ENCODE results near the gene POU2F1.
A peak's percentile ranks its signal among the peaks of the same experiment; 100 is the strongest.

The POU2F1 gene

DNA sequence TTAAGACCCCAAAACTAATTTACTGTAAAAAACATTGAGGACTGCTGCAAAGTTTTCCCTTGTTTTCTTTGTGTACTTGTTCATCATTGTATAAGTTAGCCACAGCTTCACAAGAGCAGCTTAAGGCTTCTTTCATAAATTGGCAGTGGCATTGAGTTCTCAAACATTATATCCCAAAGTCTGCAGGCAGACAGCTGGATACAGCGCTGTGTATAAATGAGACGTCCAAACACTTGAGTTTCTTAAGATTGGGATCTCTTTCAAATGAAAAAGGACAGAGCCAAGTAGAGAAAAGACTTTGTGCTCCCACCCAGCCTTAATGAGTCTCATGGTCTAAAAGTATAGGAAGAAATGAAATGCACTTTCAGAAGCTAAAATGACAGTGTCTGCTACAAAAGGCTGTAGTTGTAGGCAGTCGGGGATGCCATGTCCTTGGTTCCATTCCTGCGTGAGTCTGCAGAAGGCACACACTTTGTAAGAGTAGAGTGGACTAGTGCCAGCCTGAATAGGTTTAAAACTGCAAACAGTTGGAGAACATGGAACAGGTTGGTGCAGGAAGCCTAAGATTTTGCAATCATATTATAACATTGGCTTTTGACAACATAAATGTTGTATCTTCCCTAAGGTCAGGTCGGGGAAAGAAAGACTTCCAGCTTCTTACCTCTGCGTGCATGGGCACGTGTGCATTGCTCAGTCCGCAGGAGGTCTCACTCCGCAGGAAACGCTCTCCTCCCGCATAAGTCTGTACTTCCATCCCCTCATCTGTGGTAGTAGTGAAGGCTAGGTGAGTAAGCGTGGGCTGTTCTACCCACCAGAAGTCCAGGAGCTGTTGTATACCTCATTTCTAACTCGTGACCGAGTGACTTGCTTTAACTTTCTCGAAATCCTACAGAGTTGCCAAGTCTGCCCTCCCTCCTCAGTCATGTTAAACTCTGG is 203.3 kb downstream of the POU2F1 start:
- DNase-seq (ENCODE audit: low read depth): no peak

DNA sequence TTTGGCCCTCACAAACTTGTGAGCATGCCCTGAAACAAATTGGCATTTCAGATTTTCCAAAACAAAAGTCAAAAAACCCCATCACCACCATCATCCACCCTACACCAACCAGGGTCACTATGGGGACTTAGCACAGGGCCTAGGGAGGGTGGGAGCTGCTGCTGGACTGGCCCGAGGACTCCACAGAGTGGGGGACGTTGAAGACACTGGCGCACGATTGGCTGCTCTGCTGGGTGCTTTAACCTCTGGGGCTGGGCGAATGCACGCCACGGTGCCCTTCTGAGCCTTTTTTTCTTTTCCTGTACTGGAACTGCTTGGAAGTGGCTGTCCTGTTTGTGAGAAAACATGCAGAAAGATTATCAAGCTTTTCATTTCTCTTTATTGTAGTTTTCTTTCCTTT is 204.8 kb downstream of the POU2F1 start:
- DNase-seq (ENCODE audit: low read depth): no peak

DNA sequence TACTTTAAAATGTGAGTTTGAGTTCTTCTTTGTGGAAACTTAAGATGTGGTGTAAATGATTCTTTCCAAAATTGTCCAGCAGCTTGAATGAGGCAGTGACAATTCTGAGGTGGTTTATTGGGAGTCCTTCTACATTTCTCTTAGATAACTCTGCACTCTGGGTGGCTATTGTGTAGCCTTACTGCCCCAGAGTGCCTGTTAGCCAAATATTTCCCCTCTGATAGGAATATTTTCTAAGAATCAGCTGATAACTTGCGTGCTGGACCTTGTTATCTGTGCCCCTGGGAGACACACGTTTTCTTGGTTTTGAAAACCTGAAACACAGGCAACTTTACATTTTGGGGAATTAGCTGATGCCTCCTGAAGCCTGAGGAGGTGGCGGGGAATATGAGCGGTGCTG is 206.0 kb downstream of the POU2F1 start:
- no peak for DNase-seq (ENCODE audit: low read depth)

DNA sequence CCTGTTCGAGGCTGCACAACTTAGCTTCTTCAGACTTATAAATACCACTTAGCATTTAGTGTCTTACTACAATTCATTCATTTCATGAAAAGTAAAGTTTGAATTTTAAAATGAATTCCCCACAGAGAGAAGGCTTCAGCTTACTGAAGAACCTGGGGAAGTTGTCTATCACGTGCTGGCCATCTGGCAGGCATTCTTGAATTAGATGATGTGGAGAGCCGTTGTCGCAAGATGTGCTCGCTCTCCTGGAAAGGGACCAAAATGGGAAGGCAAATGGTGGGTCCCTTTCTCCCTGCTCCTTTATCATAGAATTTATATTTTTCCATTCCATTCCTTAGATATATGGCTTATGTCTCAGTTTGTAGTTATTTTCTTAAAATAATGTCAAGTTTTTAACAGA is 207.2 kb downstream of the POU2F1 start:
- no peak for DNase-seq (ENCODE audit: low read depth)

DNA sequence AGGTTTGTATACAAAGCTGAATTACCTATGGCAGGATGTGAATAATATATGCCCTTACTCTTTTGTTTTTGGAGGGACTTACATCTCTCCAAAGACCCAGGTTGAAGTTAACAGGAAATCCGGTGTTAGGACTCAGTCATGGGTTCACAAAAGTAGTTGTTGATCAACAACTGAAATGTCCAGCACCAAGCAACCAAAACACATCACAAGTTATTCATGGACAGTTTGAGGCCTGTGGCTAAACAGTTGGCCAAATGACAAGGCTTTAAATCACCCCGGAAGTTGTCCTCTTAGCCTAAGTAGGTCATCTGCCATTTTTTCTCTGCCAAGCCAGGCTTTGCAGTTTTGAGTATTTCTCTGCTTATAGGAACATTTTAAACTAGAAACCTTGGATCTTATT is 207.7 kb downstream of the POU2F1 start:
- no peak for DNase-seq (ENCODE audit: low read depth)

DNA sequence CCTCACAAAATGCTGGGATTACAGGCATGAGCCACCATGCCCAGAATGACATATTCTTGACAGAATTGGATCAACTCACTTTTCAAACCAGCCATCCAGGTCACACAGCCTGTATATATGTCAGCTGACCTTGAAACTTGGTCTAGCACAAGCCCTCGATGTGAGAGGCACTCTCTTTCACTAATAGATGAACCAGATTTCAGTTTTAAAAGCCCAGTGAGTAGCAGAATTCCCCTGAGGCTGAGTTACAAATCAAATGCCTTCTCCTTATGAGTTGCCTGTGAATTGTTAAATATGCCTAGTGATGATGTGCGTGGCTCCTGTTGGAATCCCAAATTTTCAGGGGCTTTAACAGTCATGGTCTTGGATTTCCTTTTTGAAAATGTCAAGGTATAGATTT is 208.9 kb downstream of the POU2F1 start:
- DNase-seq (ENCODE audit: low read depth): no peak

DNA sequence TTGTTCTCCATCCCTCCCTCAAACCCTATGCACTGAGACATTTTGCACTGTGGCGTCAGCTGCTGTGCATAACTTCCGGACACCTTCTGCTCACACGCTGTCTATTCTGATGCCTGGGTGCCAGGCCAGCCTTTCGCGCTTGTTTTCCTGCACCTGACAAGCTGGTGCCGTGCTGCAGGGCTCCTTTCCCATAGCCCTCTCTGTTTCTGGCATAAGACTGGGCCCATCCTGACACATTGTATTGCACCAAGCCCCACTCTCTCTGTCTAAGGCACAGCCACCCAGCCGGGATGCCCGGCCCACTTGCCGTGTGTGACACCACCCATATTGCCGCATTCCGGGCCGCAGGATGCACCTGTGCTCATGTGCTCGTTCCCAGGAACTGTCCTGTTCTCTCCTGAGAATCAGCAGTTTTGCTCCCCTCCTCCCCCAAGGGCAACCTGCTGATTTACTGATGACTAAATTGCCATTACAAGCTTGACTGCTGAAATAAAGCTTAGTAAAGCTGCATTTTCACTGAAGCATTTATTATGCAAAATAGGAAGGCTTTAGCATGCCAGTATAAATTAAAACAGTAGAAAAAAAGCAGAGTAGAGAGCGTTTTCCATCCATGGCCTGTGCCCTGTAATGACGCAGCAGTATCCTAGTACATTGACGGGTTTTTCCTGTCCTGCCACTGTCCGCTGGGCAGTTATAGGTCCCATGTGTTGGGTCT is 209.6 kb downstream of the POU2F1 start:
- DNase-seq (ENCODE audit: low read depth): no peak

DNA sequence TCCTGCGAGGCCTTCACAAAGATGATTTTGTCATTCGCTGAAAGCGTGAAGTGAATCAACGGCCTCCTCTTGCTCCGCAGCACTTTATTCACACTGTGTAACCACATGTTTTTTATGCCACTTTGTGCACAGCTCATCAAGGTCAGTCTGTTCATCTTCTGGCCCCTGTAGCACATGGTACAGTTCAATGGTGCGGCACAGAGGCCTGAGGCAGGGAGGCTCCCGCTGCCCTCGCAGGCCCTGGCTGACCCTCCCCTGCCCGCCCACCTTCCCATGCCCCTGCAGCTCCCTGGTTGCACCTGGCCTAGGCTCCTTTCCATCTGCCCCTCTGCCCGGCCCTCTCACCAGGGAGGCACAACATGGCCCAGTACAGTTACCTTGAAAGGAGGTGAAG is 210.2 kb downstream of the POU2F1 start:
- no peak for DNase-seq (ENCODE audit: low read depth)

DNA sequence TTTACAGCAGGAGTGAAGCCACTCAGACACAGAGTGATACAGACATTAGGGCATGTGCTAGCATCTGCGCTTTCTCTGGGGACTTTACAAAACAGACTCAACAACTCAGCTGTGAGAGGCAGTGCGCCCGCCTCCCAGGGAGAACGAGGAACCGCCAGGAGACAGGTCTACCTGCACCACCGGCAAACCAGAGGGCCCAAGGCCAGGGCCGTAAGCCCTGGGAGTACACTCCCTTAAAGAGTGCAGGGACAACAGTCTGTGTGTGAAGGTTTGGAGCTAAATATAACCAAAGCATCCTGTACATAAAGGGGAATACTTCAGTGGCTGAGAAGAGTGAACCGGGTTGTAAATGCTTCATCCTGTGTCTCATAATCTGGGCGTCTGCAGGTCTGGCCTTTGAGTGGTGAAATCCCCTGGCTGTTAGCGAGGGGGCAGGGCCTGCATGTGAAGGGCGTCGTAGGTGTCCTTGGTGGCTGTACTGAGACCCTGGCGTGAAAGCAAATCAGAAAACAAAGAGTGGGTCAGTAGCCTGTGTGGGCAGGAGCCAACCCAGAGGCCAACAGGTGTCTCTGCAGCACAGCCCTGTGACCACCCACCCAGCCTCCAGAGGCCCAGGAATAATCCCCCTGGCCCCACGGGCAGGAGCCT is 210.7 kb downstream of the POU2F1 start:
- no peak for DNase-seq (ENCODE audit: low read depth)

DNA sequence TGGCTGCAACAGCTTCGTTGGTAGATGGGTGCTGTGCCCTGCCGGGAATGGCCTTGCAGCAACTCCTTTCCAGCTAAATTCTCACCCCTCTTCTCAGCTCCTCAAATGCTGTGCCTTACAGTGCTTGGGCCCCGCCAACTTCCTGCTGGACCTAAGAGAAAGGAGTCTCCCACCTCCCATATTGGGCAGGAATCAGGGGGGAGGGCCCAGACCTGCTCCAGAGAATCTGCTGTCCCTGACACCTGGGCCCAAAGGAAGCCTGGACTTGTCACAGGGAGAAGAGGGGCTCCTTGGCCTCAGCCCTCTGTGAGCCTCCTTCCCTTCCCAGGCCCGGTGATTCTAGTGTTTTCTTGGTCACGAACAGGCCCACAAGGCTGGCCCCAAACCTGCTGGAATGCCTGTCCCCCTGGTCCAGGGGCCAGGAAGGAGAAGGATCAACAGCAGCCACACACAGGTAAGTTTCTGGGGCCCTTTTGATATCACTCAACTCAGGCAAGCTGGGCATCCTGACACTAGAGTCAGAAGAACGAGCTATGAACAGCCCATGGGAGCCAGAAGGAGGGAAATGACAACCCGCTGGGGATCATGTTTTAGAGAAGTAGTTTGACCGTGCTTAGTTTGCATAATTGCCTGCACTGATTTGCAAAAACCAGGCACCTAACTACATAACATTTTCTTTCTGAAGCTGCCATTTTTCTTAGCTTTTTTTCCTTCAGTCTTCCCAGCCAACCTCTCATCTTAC is 211.4 kb downstream of the POU2F1 start:
- no peak for DNase-seq (ENCODE audit: low read depth)

DNA sequence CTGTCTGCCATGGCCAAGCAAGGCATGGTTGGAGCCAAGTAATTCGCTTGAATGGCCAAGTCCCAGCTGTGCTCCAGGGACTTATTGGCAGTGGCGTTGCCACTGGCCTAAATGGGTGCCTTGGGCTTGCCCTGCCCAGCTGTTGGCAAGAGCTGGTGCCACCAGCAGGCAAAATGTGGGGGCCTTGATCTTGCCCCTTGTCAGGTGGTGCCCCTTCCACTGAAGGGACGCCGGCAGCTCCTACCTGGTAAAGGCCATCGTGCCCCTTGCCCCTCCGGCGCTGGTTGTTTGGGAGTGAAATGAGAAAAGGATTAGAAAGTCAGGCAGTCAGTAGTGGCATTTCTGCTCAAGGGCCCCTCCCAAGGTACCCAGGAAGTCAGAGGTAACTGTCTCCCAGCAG is 212.1 kb downstream of the POU2F1 start:
- DNase-seq (ENCODE audit: low read depth): no peak

DNA sequence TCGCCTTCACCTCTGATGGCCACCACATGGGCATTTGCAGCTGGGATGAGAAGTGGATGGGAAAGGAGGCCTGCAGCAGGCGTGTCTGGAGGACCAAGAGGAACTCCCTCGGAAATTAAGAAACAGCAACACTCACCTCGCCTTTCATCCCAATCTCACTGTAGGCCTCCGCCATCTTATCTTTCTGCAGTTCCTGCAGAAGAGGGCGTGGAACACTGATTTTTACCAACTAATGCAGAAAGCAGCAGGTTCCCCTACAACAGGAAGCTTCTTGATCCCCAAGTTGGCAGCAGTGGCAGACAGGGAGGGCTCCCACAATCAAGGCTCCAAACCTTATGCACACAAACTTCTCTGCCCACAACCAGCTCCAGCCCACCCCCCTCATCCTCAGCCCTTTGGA is 213.2 kb downstream of the POU2F1 start:
- no peak for DNase-seq (ENCODE audit: low read depth)

DNA sequence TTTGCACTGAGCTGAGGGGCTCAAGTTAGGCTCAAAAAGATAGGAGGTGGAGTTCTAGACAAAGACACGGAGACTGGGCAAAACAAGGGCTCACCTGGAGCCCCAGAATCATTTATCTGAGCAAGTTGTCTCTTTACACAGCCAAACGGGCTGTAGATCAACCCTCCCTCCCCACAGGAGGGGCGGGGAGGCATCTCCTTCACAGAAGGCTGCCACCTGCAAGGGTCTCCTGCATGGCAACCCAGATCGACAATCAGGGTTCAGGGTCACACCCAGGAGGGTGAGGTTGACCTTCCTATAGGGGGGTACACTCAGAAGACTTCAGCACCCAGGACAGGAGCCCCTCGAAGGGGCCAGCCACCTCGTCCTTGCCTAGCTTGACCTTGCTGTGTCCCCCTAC is 213.6 kb downstream of the POU2F1 start:
- DNase-seq (ENCODE audit: low read depth): no peak

DNA sequence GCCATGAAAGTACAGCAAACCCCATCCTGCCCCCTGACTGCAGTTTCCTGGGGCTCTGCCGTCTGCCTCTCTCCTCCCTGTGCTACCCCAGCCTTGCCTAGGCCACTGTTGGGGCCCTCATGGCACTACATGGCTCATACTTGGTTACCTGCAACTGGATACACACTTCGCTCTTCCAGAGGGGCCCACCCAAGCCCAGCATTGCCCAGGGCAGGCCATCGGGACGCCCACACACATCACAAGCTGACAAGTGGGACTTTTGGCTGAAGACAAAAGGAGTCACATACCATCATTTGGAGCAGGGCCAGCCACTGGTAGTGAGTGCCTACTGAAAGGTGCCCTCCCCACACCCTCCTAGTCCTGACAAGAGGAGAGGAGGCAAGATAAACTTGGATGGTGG is 214.8 kb downstream of the POU2F1 start:
- DNase-seq (ENCODE audit: low read depth): no peak

DNA sequence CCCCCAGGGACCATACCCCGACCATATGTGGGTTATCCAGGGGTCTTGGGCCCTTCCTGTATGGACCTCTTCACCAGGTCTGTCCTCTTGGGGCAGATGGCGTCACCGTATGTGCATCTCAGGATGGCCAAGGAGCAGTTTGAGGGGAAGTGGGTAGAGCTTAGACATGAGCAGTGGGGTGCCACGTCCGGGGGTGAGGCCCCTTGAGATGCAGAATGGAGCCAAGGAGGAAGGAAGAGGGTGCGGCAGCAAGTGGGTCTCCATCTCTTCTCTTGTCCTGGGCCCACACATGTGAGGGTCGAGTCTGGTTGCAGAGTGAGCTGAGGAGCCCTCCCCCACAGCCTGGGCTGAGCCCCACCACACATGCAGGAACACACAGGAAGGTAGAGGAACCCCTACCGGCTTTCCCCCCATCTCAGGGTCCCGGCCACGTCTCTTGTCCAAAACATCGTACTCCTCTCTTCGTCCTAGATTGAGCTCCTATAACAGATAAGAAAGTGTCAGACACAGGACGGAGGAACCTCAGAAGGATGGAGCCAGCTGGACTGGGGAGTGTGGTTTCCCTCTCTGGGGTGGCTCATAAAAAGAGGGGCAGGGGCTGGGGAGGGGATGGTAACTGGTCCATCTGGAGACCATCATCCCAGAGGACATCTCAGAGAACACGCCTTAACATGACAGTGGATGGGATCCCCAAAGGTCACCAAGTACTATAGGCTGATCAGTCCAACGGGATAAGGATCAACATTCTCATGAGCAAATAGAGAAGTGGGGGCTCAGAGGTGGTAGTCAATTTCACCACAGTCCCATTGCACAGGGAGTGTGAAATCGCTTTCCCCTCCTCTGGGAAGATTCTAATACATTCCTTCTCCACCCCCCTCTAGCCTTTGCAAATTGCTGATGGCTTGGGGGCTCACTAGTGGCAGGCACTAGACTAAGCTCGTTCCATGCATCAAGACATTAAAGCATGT is 217.8 kb downstream of the POU2F1 start:
- DNase-seq (ENCODE audit: low read depth): no peak

DNA sequence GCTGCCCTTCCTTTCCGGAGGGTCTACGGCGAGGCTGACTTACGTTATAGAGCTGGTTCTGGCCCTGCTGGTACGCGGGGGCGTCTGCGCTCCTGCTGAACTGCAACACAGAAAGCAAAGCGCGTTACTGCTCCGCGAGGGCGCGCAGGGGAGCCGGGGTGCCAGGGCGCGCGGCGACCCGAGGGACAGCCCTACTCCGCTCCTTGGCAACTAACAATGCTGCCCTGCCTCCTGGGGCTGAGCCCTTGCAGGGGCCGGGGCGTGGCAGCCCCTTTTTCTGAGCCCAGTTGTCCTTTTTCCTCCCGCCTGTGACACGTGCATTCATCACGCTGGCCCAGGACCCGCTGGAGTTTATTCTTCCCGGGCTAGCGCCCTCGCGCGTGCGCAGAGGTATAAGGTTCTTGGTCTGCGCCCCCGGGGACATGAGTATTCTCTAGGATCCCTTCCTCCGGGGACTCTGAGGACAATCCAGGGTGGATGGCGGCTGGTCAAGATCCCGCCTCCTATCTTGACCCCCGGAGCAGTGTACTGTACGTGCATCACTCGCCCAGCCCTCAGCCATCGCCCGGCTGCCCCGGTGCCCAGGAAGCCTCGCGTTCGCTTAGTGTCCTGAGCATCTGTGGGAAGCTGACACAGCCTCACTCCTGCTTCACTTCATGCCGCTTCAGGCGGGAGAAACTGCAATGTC is 218.8 kb downstream of the POU2F1 start:
- no peak for DNase-seq (ENCODE audit: low read depth)

DNA sequence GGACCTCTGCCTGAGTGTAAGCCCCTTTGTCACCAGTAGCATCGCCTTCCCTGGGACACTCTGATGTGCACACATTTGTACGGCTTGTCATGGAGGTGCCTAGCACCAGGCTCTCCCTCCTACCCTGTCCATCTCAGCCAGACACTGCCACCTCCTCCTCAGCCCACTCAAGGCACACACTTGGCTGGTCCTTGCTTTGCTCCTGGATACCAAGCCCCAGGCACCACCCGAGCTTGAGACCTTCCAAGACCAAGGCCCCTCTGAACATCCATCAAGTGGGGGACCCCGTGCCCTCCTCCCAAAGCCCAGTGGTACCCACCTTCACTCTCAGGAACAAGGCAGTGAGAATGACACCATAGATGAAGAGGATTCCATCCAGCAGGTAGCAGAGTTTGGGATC is 219.7 kb downstream of the POU2F1 start:
- no peak for DNase-seq (ENCODE audit: low read depth)

DNA sequence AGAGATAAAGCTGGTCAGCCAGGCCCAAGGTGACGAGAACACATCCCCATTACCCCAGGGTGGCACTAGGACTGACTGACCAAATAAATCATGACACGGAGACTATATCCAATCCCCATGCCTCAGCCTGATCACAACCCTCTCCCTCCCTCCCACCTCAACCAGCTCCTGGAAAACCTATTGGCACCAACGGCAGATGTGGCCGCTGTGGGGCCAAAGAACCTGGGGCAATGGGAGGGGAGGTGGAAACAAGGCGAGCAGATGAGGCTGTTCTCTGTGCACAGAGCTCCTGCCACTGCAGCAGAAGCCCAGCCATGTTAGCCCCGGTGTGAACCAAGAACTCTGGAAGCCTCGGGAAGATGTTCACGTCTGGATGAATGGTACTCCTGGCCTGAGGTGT is 220.1 kb downstream of the POU2F1 start:
- no peak for DNase-seq (ENCODE audit: low read depth)

DNA sequence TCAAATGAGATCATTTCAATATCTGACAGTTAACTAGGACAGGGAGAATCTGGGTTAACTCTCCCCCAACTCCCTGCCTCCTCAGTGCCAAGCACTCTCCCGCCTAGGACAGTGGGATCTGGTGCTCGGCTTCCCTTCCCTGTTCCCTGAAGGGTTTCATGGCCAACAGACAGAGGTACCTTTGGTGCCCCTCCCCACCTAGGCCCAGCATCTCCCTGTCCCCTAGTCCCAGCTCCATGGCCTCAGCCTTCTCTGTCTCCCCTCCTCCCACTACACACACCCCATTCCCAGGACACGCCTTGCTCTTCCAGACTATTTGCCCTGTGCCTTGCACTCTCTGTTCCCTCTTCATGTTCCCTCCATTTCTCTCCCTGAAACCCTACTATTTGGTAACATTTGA is 220.5 kb downstream of the POU2F1 start:
- no peak for DNase-seq (ENCODE audit: low read depth)

DNA sequence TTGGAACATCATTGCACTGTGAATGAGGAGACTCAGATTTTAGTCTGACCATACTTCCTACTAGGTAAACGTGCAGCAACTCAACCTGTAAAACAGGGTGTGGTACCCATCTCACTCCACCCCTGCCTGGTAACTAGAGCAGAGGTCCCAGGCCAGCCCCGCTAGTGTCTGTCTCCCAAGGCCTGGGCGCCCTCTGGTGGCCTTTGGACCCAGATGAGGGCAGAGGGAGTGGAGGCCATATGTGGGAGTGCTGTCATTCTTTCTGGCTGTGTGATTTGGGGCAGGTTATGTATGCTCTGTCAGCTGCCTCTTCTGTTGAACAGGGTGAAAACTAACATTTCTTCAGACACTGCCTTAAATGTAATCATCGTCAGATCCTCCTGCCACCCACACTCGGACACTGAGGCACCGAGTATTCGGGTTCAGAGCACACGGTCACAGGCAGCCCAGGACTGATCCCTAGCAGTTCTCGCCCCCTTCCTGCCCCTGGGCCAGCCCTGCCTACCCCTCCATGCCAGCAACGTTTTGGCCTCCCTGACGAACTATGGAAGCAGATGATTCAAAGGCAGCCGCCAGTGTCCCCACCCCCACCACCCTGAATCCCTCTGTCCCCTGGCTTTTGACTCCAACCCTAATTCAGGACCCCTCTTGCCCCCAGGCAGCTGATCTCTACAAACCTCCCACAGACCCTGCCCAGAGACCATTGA is 221.6 kb downstream of the POU2F1 start:
- peak; percentile 86 for DNase-seq (ENCODE audit: low read depth)

All from activated T-cell treated with anti-CD3 and anti-CD28 coated beads for 24 hours (primary cell).